Testis (tissue), 5 donors: ENCODE measurements around the gene DCHS1. TPM values are rescaled to one million over a fixed set of nuclear protein-coding genes. Genes with fewer than 3 reads are reported as not detected.
A peak's percentile ranks its signal among the peaks of the same experiment; 100 is the strongest.
"Not testable (repeated sequence)": the region's sequence is repeated elsewhere in the genome, so short reads cannot be mapped to it uniquely, and the experiment has no call there.

Source experiments
- DNase-seq: peaks from one replicate; pipeline ENCODE4 v3.0.0-alpha.2; 2019
- H3K27ac ChIP-seq, 2 donors: fragments of 200-600 bp; sonication (generic); one replicate each; pipeline ENCODE4 v1.5.1; 2019
- H3K27me3 ChIP-seq: fragments of 200-600 bp; sonication (generic); one replicate; pipeline ENCODE4 v1.5.1; 2019
- H3K36me3 ChIP-seq: fragments of 200-600 bp; sonication (generic); one replicate; pipeline ENCODE4 v1.5.1; 2017; ENCODE audit warnings: low read depth; ENCODE audit errors: missing control alignments
- H3K4me1 ChIP-seq: fragments of 200-600 bp; sonication (generic); one replicate; pipeline ENCODE4 v1.5.1; 2019
- H3K4me3 ChIP-seq, 2 donors: fragments of 200-600 bp; sonication (generic); one replicate each; pipeline ENCODE4 v1.5.1; 2017 to 2019
- H3K9me3 ChIP-seq: fragments of 200-600 bp; sonication (generic); one replicate; pipeline ENCODE4 v1.5.1; 2017
- CTCF ChIP-seq, 3 experiments: fragments of 450-650 bp in 2 of 3; fragments of 200-600 bp in 1 of 3; sonication (generic) in 1 of 3; IDR thresholded peaks; one replicate each; pipeline ENCODE4 v1.5.1; 2016 to 2019; ENCODE audit warnings: antibody characterized with exemption in 3 of 3, mild to moderate bottlenecking in 2 of 3, moderate library complexity in 1 of 3
- POLR2A ChIP-seq: fragments of 450-650 bp; IDR thresholded peaks from one replicate; pipeline ENCODE4 v1.6.1; 2017; ENCODE audit warnings: antibody characterized with exemption, mild to moderate bottlenecking, moderate library complexity
- WGBS, 2 donors: methylation state at CpG; one replicate each; pipeline ENCODE4 v1.1.5; 2018; 5-methylcytosine and 5-hydroxymethylcytosine counted together
- intact Hi-C: fragments of 100-400 bp; cut with DNase I; formaldehyde crosslinking; loops from one replicate; pipeline ENCODE4 v1.15.1; 2023; ENCODE audit warnings: low total_unique reads
- long read RNA-seq, 2 donors: transcript quantifications; one replicate each; lab custom pipeline, GENCODE V29; 2026
- polyA plus RNA-seq: library from polyadenylated mRNA; stranded (reverse); fragments of 350-450 nt; fragmentation: Illumina TruSeq; extraction: RNeasy Lipid Tissue Mini Kit (QIAGEN cat#74804); gene quantifications from one replicate; pipeline ENCODE4 v1.2.3, GENCODE V29; 2014; ENCODE audit warnings: low read depth, low replicate concordance; ENCODE audit not compliant: insufficient read depth
- total RNA-seq, 2 donors: library from RNA; depleted of rRNA; stranded (reverse); fragments of >200 nt; gene quantifications; one replicate each; pipeline ENCODE4 v1.2.3, GENCODE V29; 2016

Gene DCHS1
- 1 to 10 TPM; 7.1 to 8.8 TPM for total RNA-seq
- polyA plus RNA-seq, result 14.2 TPM
- long read RNA-seq, donor 1, partial matches to known transcripts, result 12 of 12 reads
- long read RNA-seq, donor 1, other reads (novel, unspliced or antisense), result 0 of 12 reads
- long read RNA-seq, donor 2, result 0 reads

GRCh38 chr11:6655790-6656583 lies at the start of gene DCHS1:
TSS of gene DCHS1 (minus strand) at chr11:6655809. CDS start at chr11:6641613, 14,196 bp downstream.
- H3K36me3 ChIP-seq, result no peaks in the 10 kb centered on the region
- H3K4me1 ChIP-seq, result peaks cover 3% of the 10 kb centered on the region
- H3K9me3 ChIP-seq, result no peaks in the 10 kb centered on the region
- no peaks in the 10 kb centered on the region for H3K27me3 ChIP-seq
- intact Hi-C loops, result no loop called here
- TF ChIP-seq CTCF (IDR thresholded peaks at IDR 0.05), result no peak
- no peak for TF ChIP-seq POLR2A
- WGBS, 2 donors, result 13 to 16% methylated on average over 19 to 25 of the region's 56 CpGs
- no peak within 1 kb of the TSS for H3K27ac ChIP-seq
- DNase-seq, result no peak
- peak within 1 kb of the TSS; percentile 38 to 45 for H3K4me3 ChIP-seq

GRCh38 chr11:6703247-6704063 lies 47.8 kb upstream of the DCHS1 start:
- peaks cover 6% of the 10 kb centered on the region for H3K4me1 ChIP-seq
- intact Hi-C loops, result no loop called here
- no peaks in the 10 kb centered on the region for H3K36me3 ChIP-seq
- peak; percentile 16 to 47 (median 31) for TF ChIP-seq CTCF (IDR thresholded peaks at IDR 0.05)
- no peak for TF ChIP-seq POLR2A
- no peak overlapping the region for H3K27ac ChIP-seq
- peak; percentile 52 for DNase-seq
- no peaks in the 10 kb centered on the region for H3K9me3 ChIP-seq
- H3K27me3 ChIP-seq, result no peaks in the 10 kb centered on the region
- H3K4me3 ChIP-seq, result no peak overlapping the region
- WGBS, 2 donors, result 78 to 88% methylated on average over 2 of the region's 2 CpGs

- 62 to 75% methylated on average over 3 of the region's 3 CpGs for WGBS, 2 donors
- H3K36me3 ChIP-seq, intact Hi-C loops, H3K27ac ChIP-seq, H3K4me1 ChIP-seq, DNase-seq, H3K4me3 ChIP-seq, H3K27me3 ChIP-seq, H3K9me3 ChIP-seq: not testable (repeated sequence)
Observed at GRCh38 chr11:6701955-6702354, 46.3 kb upstream of the DCHS1 start.

- peak overlapping the region in 1 of 2 donors; percentile 41 for H3K27ac ChIP-seq
- H3K4me1 ChIP-seq, result peaks cover 4% of the 10 kb centered on the region
- TF ChIP-seq CTCF (IDR thresholded peaks at IDR 0.05) (no peak), POLR2A (no peak)
- DNase-seq, result no peak
- no peaks in the 10 kb centered on the region for H3K27me3 ChIP-seq
- 9 to 20% methylated on average over 1 of the region's 1 CpG for WGBS, 2 donors
- intact Hi-C loops, result no loop called here
- no peaks in the 10 kb centered on the region for H3K36me3 ChIP-seq
- H3K9me3 ChIP-seq, result no peaks in the 10 kb centered on the region
- no peak overlapping the region for H3K4me3 ChIP-seq
Observed at GRCh38 chr11:6695377-6695776, 39.8 kb upstream of the DCHS1 start.

- intact Hi-C loops, result no loop called here
- no peak for DNase-seq
- TF ChIP-seq POLR2A (no peak), CTCF (IDR thresholded peaks at IDR 0.05) (no peak)
- Histone ChIP-seq H3K4me1 (peaks cover 4% of the 10 kb centered on the region), H3K4me3 (no peak overlapping the region), H3K27me3 (no peaks in the 10 kb centered on the region), H3K27ac (no peak overlapping the region), H3K36me3 (no peaks in the 10 kb centered on the region), H3K9me3 (no peaks in the 10 kb centered on the region)
- 33 to 67% methylated on average over 1 of the region's 1 CpG for WGBS, 2 donors
Observed at GRCh38 chr11:6694229-6694535, 38.6 kb upstream of the DCHS1 start.
